Common myeloid progenitor, CD34-positive (primary cell): ENCODE data around the gene NPHP4.

Experiments used
- CTCF ChIA-PET: fragments of 350-600 bp; sonication (Branson Sonifier 250); formaldehyde crosslinking; loops from one replicate; lab custom pipeline; 2021; ENCODE audit warnings: antibody characterized with exemption; lab: Charles Lee
- POLR2A ChIA-PET: fragments of 350-600 bp; sonication (Branson Sonifier 250); formaldehyde crosslinking; loops from one replicate; lab custom pipeline; 2021; ENCODE audit warnings: antibody characterized with exemption; lab: Charles Lee
- DNase-seq, 3 donors: peaks; one replicate each; pipeline versions ENCODE4 v3.0.0 to v3.0.0-alpha.2; 2013
- H3K27ac ChIP-seq, 2 experiments: 1 replicate in 1 of 2; 2 replicates in 1 of 2; pipeline ENCODE4 v1.7.0; 2013; ENCODE audit warnings: inconsistent platforms in 2 of 2, low read length in 2 of 2, mild to moderate bottlenecking in 2 of 2, low read depth in 1 of 2, moderate library complexity in 1 of 2; ENCODE audit not compliant: severe bottlenecking in 2 of 2, insufficient read depth in 1 of 2, poor library complexity in 1 of 2
- H3K27me3 ChIP-seq, 5 experiments: replicated peaks in 2 of 5; 1 replicate in 3 of 5; 2 replicates in 2 of 5; pipeline versions ENCODE4 v1.6.1 to v1.7.0; 2013; ENCODE audit warnings: low read length in 4 of 5, mild to moderate bottlenecking in 2 of 5, moderate library complexity in 2 of 5, inconsistent platforms in 1 of 5; ENCODE audit not compliant: insufficient read depth in 5 of 5, control insufficient read depth in 4 of 5
- H3K36me3 ChIP-seq, 4 experiments: 1 replicate in 2 of 4; 2 replicates in 2 of 4; pipeline versions ENCODE4 v1.6.1 to v1.7.0; 2013; ENCODE audit warnings: low read length in 3 of 4, control low read depth in 1 of 4, mild to moderate bottlenecking in 1 of 4; ENCODE audit not compliant: control insufficient read depth in 4 of 4, insufficient read depth in 4 of 4
- H3K4me1 ChIP-seq, 4 experiments: 1 replicate in 3 of 4; 2 replicates in 1 of 4; pipeline versions ENCODE4 v1.6.1 to v1.7.1; 2013; ENCODE audit warnings: low read length in 3 of 4, mild to moderate bottlenecking in 3 of 4, control low read depth in 1 of 4, inconsistent platforms in 1 of 4, moderate library complexity in 1 of 4; ENCODE audit not compliant: control insufficient read depth in 4 of 4, insufficient read depth in 4 of 4; ENCODE audit errors: control extremely low read depth in 1 of 4
- H3K4me3 ChIP-seq, 7 experiments: 1 replicate in 4 of 7; 2 replicates in 3 of 7; pipeline versions ENCODE4 v1.5.1 to v1.7.0; 2013; ENCODE audit warnings: mild to moderate bottlenecking in 7 of 7, low read length in 6 of 7, moderate library complexity in 6 of 7, inconsistent platforms in 2 of 7, low read depth in 2 of 7, control low read depth in 1 of 7; ENCODE audit not compliant: insufficient read depth in 4 of 7, control insufficient read depth in 1 of 7; ENCODE audit errors: extremely low read depth in 1 of 7
- H3K9me3 ChIP-seq, 5 experiments: 1 replicate in 4 of 5; 2 replicates in 1 of 5; pipeline versions ENCODE4 v1.6.1 to v1.7.1; 2013; ENCODE audit warnings: low read length in 4 of 5, mild to moderate bottlenecking in 2 of 5, inconsistent platforms in 1 of 5, low read depth in 1 of 5, moderate library complexity in 1 of 5; ENCODE audit not compliant: control insufficient read depth in 4 of 5, insufficient read depth in 2 of 5; ENCODE audit errors: control extremely low read depth in 1 of 5
- WGBS: methylation state at CpG from one replicate; pipeline ENCODE4 v1.1.5; 2013; ENCODE audit not compliant: insufficient coverage; 5-methylcytosine and 5-hydroxymethylcytosine counted together

Gene NPHP4

GRCh38 chr1:5972198-5972520 is 20.1 kb downstream of the NPHP4 start:
- H3K27ac ChIP-seq, result no peak overlapping the region
- 97% methylated on average over 4 of the region's 4 CpGs for WGBS
- POLR2A ChIA-PET, result no interaction called here
- CTCF ChIA-PET, result interaction anchor here (1.2 to 2.3 kb wide), 2 partner anchors 19 to 462 kb away, joined by 3 to 9 read pairs; no protein-coding TSS in a partner anchor
- DNase-seq, result no peak
- peaks cover 0 to 17% (median 6%) of the 10 kb centered on the region in 4 experiments for H3K36me3 ChIP-seq
- H3K27me3 ChIP-seq, result no peaks in the 10 kb centered on the region
- H3K4me3 ChIP-seq, result no peak overlapping the region
- peaks cover 0 to 4% (median 0%) of the 10 kb centered on the region in 4 experiments for H3K4me1 ChIP-seq
- no peaks in the 10 kb centered on the region for H3K9me3 ChIP-seq

GRCh38 chr1:5971471-5972197 is 20.6 kb downstream of the NPHP4 start:
- no peak for DNase-seq
- Histone ChIP-seq H3K27ac (no peak overlapping the region), H3K36me3 (peaks cover 0 to 19% (median 8%) of the 10 kb centered on the region in 4 experiments), H3K9me3 (no peaks in the 10 kb centered on the region), H3K4me3 (no peak overlapping the region), H3K27me3 (no peaks in the 10 kb centered on the region), H3K4me1 (peaks cover 0 to 4% (median 0%) of the 10 kb centered on the region in 4 experiments)
- WGBS, result 96% methylated on average over 20 of the region's 22 CpGs
- ChIA-PET POLR2A (no interaction called here), CTCF (interaction anchor here (1.2 to 2.3 kb wide), 2 partner anchors 19 to 462 kb away, joined by 3 to 9 read pairs; no protein-coding TSS in a partner anchor)

GRCh38 chr1:5970610-5971273 is 21.5 kb downstream of the NPHP4 start:
- no peaks in the 10 kb centered on the region for H3K9me3 ChIP-seq
- 95% methylated on average over 11 of the region's 13 CpGs for WGBS
- DNase-seq, result no peak

GRCh38 chr1:5969168-5969567 is 23.1 kb downstream of the NPHP4 start:
- WGBS, result 93% methylated on average over 7 of the region's 10 CpGs
- no peaks in the 10 kb centered on the region for H3K4me1 ChIP-seq
- POLR2A ChIA-PET, result no interaction called here
- peaks cover 0 to 18% (median 10%) of the 10 kb centered on the region in 4 experiments for H3K36me3 ChIP-seq
- no peak overlapping the region for H3K4me3 ChIP-seq
- H3K27ac ChIP-seq, result no peak overlapping the region
- CTCF ChIA-PET, result no interaction called here
- H3K27me3 ChIP-seq, result no peaks in the 10 kb centered on the region
- H3K9me3 ChIP-seq, result no peaks in the 10 kb centered on the region
- DNase-seq, result no peak

More at GRCh38 chr1:5970610-5971273, 21.5 kb downstream of the NPHP4 start:
- no peak overlapping the region for H3K27ac ChIP-seq
- peaks cover 0 to 4% (median 0%) of the 10 kb centered on the region in 4 experiments for H3K4me1 ChIP-seq
- no peaks in the 10 kb centered on the region for H3K27me3 ChIP-seq
- POLR2A ChIA-PET, result no interaction called here
- CTCF ChIA-PET, result no interaction called here
- peaks cover 0 to 21% (median 10%) of the 10 kb centered on the region in 4 experiments for H3K36me3 ChIP-seq
- no peak overlapping the region for H3K4me3 ChIP-seq

GRCh38 chr1:5968161-5968736 is 24.0 kb downstream of the NPHP4 start:
- Histone ChIP-seq H3K4me1 (no peaks in the 10 kb centered on the region), H3K9me3 (no peaks in the 10 kb centered on the region), H3K27me3 (no peaks in the 10 kb centered on the region), H3K36me3 (peaks cover 0 to 18% (median 8%) of the 10 kb centered on the region in 4 experiments), H3K4me3 (no peak overlapping the region), H3K27ac (no peak overlapping the region)
- WGBS, result 95% methylated on average over 11 of the region's 11 CpGs
- ChIA-PET POLR2A (no interaction called here), CTCF (no interaction called here)
- no peak for DNase-seq

GRCh38 chr1:5967351-5968160 is 24.7 kb downstream of the NPHP4 start:
- WGBS, result 93% methylated on average over 23 of the region's 23 CpGs
- POLR2A ChIA-PET, result no interaction called here
- Histone ChIP-seq H3K36me3 (peaks cover 0 to 18% (median 8%) of the 10 kb centered on the region in 4 experiments), H3K9me3 (no peaks in the 10 kb centered on the region), H3K27me3 (no peaks in the 10 kb centered on the region), H3K27ac (no peak overlapping the region), H3K4me1 (no peaks in the 10 kb centered on the region), H3K4me3 (no peak overlapping the region)
- DNase-seq, result no peak
- CTCF ChIA-PET, result interaction anchor here (1.8 kb wide), 1 partner anchor 11 kb away, joined by 6 read pairs; no protein-coding TSS in a partner anchor
